Activated gamma-delta T cell (primary cell): Measurements from ENCODE around the gene OR6B1.

Experiments
- DNase-seq: peaks from one replicate; lab custom pipeline; 2025; lab: John Stamatoyannopoulos, UW
- total RNA-seq, 2 donors: gene quantifications; one replicate each; lab custom pipeline; 2026; lab: John Stamatoyannopoulos, UW

OR6B1 gene
- total RNA-seq: 0 to 0.04 reads per million in 2 donors

DNA sequence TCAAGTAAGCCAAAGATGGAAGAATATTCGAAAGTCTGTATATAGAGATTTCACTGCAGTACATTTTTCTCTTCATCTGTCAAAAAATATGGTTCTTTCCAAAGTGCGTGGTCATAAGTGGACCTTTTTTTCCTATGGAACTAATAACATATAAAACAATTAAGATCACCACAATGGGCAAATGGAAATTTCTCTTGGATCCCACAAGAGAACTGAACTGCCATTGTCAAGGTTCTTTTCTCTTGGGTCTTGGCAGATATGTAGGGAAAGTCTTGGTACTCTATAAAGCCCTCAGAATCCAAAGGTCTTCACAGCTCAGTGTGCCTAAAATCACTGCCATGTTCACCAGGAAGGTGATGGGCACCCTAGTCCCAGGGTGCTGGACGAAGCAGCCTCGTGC, at the start of gene OR6B1:
Gene OR6B1, plus strand, starts transcription at position 301 of the 400 bp plus-strand sequence. CDS start 3,677 bp downstream, outside the sequence.
- no peak for DNase-seq

DNA sequence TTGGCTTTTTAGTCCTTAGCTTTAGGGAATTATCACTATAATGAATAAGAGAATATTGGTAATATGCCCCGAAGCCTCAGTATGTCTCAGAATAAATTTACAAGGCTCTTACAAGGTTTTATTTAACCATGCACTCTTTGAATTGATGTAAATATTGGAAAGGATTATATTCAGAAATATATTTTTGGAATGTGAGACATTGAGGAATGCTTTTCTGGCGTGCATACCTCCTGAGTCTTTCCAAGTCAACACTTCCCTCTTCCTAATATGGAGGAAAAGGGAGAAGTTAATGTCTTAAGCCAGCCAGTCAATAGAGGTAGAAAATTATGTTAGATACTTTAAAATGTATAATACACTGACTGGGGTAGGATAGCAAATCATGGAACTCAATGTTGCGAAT, 46.7 kb upstream of the OR6B1 start:
- no peak for DNase-seq

DNA sequence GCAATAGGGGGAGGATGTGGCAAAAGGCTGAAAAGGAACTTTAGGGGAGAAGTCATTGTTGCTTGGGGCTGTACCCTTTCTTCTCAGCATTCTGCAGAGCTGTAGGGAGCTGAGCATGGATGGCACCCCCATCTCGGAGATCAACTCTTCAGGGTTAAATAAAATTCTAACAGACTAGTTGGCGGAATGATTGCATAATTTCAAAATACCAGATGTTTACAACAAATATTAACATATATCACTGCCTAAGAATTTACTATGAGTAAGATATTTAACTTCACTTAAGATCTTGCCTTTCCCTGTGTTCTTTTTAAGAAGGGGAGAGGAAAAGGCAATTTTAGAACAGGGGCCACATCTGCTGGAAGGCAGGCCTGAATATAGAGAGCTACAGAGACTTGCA, 46.0 kb upstream of the OR6B1 start:
- DNase-seq: no peak

DNA sequence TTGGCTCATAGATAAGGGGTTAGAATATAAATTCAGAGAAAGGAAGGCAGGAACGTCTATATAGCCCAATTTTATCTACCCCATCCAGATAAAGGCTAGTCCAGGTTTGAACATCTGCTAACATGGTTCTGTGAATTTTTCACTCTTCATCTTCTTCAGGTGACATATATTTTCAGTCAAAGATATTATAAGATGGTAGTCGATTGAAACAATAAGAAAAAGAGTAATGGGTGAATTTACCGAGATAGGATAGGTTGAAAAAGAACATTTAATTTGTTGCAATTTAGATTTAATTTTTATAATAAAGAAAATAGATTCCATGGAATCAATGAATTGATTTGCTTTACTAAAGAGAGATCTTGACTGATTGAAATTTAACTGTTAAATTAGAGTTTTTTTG, 45.6 kb upstream of the OR6B1 start, which contains the start of gene OR2F1:
Gene OR2F1, plus strand, starts transcription at position 301 of the 400 bp plus-strand sequence. CDS start 5,127 bp downstream, outside the sequence.
- DNase-seq: no peak

DNA sequence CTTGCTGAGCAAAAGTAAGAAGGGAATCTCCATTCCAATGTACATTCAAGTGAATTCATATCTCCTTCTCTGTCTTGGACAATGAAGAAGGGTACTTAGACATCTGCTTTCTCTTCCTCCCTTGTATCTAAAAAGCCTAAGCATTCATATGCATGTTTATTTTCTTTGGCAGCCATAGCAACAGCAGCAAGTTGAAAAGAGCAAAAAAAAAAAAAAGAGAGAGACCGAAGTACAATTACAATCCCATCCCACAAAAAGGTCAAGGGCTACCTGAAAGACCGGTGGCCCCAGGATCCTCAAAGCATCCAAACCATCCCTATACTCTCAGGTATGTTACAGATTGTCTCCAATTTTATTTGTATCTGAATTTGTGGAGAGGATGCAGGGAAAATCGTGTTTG, 41.3 kb upstream of the OR6B1 start:
- no peak for DNase-seq

DNA sequence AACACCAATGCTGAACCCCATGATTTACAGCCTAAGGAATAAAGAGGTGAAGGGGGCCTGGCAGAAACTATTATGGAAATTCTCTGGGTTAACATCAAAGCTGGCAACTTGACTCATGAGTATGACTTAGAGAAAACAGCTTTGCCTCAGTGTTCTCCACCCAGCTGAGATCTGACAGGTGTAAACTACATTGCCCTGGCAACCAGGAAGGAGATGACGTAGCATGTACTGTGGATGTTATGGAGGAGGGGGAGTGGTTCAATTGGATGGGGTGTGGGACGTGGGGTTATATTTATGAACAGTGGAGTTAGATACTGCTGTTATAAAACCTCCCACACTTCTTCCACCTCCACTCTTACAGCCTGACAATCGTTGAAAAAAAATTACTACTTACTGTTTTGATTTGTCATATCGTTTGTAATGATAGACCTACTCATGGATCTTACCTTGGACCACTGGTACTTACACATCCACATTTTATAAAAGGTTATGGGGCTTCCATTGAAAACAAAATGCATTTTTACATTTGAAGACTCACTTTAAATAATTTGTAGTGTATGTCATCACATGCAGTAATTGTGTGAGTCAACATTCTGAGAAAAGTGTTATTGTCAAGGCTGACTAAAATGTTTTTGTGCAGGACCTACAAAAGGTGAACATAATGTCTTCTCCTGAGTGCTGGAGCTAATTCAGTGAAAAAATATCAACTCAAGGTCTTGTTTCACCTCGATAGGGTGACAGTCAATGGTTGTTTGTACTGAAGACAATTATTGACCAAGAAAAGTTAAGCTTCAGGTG, 39.1 kb upstream of the OR6B1 start:
- DNase-seq: no peak

DNA sequence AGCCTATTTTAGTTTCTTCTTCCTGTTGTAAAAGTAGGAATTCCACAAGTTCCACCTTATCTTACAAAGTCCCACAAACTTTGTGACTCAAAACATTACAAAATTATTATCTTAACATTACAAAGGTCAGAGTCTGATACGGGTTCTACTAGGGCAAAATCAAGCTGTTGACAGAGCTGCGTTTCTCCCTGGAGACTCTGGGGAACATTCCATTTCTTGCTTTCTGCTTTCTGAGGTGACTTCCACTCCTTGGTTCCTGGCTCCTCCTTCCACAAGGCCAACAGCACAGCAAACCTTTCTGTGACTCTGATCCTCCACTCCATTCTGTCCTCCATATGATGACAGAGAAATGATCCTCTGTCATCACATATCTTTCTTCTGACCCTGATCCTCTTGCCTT, 34.8 kb upstream of the OR6B1 start:
- DNase-seq: no peak

DNA sequence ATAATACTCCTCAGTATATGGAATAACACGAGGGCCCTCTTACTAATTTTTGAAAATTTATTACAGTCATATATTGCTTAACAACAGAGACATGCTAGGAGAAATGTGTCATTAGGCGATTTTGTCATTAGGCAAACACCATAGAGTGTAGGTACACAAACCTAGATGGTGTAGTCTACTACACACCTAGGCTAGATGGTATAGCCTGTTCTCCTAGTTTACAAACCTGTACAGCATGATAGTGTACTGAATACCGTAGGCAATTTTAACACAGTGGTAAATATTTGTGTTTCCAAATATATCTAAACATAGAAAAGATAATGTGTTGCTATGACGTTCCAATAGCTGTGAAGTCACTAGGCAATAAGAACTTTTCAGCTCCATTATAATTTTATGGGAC, 32.7 kb upstream of the OR6B1 start:
- no peak for DNase-seq

DNA sequence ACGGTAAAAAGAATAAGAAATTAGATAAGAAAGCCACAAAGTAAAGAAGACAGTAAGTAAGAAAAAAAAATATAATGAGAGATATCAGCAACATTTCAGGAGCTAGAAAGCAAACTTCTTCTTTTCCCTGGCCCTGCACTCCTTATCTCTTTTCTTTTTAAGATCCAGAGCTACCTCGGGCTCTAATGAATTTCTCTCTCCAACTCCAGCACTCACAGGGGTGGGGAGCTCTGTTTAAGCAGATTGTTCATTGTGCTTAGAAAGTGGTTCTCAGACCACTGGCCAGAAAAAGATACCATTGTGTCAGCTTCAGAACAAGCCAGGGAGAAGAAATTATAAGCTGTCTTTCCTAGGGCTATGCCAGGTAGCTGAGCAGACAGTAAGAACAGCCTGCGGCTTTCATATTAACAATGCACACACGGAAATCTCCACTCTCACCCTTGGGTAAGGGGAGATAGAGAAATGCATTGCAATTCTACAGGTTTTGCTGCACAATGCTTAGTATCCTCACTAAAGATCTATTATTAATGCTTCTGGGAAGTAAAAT, 26.2 kb upstream of the OR6B1 start:
- DNase-seq: no peak

DNA sequence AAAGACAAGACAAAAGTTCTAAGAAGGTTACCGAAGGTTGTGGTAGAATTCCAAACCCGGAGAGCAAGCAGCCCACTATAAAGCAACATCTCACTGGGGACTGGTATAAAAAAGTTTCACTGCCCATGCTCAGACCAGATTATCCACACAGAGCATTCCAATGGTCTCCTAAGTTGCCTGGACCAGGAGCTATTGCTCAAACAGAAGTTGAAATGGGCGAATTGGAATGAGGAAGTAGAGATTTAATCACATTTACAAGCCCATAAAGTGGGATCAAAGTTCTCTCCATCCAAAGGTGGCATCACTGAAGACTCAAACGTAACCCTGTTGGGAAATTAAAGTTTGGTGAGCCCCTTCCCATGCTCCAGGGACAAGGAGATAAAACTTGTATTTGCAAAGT, 25.7 kb upstream of the OR6B1 start:
- no peak for DNase-seq

DNA sequence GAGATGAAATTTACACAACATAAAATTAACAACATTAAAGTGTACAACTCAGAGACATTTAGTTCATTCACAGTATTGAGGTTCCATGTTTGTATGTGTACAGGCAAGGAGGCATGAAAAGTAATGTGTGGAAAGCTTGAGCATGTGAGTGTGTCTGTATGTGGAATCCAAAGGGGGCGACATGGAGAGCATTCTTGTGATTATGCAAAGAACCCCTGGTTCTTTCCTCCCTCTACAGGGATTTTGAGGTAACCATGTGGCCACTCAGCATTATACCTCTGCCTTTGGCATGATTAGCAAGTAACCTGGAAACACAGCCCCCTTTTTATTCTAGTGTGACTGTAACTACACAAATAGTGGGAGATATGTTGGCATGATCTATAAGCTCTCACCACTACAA, 24.5 kb upstream of the OR6B1 start:
- DNase-seq: no peak

DNA sequence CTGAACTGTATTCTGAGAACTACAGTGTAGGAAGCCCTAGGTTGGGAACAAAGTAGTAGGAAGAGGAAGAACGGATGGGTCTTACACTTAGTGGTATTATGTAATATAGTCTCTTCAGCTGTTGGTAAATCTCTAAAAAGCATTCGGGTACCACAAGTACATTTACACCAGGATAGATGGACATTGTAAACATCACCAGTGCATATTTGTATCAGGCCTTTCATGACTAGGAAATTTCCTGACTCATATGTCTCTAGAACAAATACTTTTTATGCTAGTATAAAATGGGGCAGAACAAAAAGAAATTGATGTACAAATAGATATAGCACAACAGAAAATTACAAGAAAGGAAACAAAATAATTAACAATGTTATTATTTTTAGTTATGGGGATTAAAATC, 21.5 kb upstream of the OR6B1 start:
- no peak for DNase-seq

DNA sequence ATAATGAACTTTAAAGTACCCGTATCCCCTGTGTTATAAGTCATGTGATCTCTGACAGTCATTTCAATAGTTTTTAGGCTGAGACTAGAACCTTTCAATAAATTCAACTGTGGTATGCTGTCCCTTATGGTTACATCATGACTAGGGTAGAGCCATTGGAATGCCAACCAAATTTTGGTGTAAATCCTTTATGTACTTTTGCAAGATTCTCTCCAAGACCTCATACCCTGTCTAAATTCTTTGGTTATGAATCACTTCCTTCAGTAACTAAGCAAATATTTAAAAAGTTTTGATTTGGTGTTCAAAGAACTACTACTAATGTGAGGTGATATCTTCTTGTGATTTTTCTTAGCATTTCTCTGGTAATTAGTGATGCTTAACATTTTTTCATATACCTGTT, 20.8 kb upstream of the OR6B1 start:
- DNase-seq: no peak

DNA sequence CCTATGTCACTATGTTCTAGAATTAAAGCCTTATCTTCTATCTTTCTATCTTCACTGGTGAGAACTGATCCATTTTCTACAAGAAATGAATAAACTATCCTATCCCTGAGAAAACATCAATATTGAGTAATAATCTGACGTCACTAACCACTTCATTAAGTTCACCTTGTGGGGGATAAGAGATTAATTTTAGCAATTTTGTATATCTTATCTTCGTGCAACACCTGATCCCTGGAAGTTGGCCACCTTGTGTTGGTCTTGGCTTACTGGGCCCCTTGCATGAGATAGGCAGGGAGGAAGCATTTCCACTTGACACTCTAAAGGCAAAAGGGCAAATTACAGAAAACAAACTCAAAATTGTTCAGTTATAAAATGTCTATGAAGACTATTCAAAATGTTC, 20.1 kb upstream of the OR6B1 start:
- no peak for DNase-seq

DNA sequence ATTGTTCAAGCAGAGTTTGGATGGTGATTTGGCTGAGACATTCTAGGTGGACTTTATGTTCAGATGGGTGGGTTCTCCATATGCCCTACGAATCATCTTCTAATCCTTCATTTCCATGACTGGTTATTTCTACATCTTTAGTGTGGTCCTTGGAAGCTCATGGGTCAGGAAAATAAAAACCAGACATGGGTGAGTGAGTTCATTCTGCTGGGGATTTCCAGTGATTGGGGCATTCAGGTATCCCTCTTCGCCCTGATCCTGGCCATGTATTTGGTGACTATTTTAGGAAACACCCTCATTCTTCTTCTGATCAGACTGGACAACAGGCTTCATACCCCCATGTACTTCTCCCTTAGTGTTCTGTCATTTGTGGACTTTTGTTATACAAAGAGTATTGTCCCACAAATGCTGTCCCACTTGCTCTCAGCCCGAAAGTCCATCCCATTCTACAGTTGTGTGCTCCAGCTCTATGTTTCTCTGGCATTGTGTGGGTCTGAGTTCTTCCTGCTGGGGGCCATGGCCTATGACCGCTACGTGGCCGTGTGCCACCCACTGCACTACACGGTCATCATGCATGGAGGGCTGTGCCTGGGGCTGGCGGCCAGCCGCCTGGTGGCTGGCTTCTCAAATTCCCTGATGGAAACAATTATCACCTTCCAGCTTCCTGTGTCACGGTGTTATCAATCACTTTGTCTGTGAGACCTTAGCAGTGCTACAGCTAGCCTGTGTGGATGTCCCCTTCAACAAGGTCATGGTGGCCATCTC, 19.2 kb upstream of the OR6B1 start:
- DNase-seq: no peak

DNA sequence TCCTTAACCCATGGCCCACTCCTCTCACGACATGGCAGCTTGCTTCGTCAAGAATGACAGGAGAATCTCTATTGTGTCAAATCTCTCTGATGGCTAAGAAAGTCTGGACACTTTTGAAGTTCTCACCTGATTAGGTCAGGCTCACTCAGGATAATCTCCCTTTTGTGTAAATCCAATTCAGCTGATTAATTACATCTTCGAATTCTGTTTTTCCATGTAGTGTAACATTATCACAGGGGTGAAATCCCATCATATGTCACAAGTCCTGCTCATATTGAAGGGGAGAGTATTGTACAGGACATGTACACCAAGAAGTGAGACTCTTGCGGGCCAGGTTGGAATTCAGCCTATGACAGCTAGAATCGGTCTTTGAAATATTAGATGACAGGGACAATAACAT, 16.2 kb upstream of the OR6B1 start:
- DNase-seq: no peak

DNA sequence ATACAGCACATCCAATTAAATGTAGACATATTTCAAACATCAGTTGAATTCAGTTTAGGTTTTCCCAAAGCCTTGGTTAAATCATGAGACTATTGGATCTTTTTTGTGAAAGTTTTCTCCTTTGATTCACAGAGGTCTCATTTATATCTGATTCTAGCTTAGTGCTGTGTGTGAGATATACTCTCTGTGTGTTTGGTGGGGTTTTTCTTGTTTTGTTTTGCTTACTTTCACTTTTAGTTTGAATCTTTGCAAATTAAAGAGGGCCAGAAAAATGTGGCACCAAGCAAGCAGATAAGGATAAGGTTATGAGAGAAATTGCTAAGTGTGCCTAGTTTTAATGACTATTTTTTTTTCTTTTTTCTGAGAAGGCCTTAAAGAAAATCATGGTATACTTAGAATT, 12.6 kb upstream of the OR6B1 start:
- no peak for DNase-seq

DNA sequence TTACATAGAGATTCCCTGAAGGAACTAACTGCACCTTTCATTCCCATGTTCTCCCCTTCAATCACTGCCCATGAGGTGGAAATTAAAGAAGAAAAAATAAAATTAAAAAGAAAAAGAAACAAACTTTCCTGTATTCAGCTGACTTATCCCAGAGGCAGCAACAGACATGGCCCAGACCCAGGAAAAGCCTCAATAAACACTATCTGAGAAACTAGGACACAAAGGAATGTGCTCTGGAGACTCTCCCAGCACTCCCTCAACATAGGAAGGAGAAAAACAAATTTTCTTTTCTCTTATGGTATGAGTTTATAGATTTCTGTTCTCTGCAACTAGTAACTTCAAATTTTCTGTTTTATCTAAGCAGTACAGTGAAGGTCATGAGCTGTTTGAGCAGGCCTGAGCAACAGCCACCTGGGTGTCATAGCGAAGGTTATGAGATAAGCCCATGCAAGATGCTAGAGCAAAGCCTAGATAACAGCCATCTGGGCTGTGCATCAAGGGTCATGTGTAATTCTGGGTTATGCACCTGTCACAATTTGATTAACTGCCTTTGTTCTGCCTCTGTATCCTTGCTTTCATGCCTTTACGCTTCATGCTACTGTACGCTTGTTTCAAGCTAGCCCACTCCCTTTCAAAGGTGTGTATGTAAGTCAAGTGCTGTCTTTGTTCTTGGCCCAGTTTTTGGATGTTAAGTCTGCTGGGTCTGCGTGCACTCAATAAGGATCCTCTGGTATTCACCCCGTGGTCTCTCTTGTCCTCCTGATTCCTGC, 11.0 kb upstream of the OR6B1 start:
- no peak for DNase-seq

DNA sequence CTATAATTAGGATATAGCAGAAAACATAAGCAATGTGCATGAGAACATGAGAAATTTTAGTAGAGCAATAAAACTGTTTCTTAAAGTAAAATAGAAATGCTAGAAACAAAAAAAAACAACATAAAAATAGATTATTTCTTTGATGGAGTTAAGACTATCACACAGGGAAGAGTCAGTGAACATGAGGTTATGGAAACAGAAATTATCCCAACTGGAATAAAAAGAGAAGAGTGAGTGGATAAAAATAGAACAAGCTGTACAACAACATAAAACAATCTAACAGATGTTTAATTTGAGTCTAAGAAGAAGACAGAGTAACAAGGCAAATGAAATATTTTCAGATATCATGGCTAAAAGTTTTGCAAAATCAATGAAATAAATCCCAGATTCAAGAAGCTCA, 7.5 kb upstream of the OR6B1 start:
- DNase-seq: no peak

DNA sequence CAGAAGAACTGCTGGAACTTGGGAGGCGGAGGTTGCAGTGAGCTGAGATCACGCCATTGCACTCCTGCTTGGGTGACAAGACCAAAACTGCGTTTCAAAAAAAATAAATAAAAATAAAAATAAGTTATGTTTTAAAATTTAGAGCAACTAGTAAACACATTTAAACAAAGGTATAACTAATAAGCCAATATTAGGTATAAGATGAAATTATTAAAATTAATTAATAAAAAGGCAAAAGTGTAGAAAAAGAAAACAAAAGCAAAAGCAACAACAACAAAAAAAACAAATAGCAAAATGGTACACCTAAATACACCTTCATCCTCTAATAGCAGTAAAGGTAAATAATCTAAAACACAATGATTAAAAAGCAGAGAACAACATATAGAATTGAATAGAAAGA, 6.2 kb upstream of the OR6B1 start:
- no peak for DNase-seq

DNA sequence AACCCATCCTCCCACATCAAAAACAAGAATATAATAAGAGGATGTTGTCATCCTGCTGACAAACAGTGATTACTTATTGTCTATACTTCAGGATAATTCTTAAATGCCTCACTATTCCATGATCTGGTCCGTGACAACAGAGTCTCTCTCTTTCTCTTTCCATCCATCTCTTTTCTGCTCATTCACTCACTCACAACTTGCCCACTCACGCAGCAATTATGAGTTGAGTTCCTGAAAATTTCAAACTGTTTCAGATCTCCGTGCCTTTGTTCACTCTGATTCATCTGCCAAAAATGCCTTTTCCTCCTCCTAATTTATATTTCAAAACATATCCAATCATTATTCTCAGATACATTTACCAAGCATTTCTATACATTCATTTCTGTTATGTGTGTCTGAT, 1.4 kb downstream of the OR6B1 start:
- no peak for DNase-seq

DNA sequence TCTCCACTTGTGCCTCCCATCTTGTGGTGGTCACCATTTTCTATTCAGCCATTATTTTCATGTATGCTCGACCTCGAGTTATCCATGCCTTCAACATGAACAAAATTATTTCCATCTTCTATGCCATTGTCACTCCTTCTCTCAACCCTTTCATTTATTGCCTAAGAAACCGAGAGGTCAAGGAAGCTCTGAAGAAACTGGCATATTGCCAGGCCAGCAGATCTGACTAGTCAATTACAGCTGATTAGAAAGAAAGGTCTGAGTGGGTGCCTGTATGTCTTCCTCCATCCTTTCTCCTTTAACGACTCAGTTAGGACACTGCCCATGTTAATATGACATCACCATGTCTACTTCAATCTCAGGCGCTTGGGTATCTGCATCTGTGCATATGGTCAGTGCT, 4.6 kb downstream of the OR6B1 start:
- no peak for DNase-seq
